Measurements from ENCODE around the gene ARL5C.
A peak's percentile ranks its signal among the peaks of the same experiment; 100 is the strongest.
"Not testable (repeated sequence)": the region's sequence is repeated elsewhere in the genome, so short reads cannot be mapped to it uniquely, and the experiment has no call there.

Gene ARL5C

GRCh38 chr17:39194089-39194984 is 28.4 kb upstream of the ARL5C start:
- no peak for DNase-seq

DNA sequence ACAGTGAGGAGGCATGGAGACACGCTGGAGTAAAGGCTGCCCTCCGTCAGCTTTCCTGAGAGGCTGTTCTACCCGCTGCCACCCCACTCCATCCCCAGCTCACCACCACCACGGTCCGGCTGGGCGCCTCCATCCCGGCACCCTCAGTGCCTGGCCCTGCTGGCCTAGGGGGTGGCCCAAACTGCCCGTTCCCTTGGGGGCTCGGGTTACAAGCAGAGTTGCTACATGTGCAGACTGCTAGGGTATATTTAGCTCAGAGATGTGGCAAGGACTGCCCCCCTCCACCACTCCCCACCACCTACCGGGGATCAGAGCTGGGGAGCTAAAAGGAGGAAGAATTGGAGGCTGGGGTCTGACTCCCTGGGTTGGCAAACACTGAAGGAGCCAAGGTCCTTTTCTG is 27.4 kb upstream of the ARL5C start:
- DNase-seq = no peak

GRCh38 chr17:39192901-39193300 is 26.9 kb upstream of the ARL5C start:
- no peak for DNase-seq

DNA sequence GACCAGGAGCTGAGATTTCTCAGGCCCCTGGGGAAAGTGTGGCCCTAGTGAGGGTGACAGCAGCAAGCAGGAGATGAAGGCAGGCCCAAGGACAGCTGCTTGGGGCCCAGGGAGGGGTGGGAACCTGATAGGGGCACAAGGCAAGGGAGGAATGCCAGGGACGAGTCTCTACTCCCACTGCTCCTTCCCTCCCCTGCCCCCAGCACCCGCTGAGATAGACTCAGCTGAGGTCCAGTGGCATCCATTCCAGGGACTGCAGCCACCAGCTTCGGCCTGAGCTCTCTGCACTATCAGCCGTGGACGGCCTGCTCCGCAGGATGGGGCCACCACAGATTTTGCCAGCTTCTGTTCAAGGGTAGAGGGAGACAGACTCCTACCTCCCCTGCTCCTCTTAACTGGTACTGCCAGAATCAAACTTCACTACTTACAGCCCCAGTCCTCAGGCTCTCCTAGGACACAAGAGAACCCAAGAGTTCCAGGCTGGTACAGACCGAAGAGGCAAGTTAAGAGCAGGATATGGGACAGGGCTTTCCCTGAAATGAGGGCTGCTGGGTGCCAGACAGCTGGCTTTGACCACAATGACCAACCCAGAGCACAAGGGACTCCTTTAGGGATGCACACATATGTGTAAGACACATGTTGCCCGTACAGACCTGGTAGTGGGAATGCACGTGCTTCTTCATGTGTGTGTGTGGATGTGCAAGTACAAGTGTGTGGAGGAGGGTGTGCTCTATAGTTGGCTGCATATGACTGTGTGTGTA is 26.0 kb upstream of the ARL5C start:
- DNase-seq = no peak

DNA sequence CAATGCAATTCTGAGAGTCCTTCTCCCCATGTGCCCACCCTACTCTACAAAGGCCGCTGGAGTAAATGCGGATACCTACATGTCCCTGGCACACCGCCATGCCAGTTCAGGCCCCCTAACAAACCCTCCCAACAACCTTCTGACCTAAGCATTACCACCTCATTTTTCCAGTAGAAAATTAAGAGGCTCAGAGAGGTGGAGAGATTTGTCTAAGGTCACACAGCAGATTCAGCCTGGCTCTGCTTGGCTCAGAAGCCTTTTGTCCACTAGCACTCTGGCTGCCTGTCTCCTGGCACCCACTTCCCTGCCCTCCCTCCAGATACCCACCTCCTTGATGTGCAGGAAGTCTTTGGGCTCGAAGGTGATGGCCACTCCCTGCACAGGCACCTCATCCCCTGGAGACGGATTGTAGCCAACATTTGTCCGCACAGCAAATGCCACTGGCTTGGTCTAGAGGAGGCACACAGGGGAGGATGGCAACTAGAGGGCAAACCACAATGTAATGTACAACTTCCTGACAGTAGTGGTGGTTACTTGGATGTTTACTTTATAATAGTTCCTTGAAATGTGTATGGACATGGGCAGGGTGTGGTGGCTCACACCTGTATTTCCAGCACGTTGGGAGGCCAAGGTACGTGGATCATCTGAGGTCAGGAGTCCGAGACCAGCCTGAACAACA is 21.3 kb upstream of the ARL5C start:
- no peak for DNase-seq

DNA sequence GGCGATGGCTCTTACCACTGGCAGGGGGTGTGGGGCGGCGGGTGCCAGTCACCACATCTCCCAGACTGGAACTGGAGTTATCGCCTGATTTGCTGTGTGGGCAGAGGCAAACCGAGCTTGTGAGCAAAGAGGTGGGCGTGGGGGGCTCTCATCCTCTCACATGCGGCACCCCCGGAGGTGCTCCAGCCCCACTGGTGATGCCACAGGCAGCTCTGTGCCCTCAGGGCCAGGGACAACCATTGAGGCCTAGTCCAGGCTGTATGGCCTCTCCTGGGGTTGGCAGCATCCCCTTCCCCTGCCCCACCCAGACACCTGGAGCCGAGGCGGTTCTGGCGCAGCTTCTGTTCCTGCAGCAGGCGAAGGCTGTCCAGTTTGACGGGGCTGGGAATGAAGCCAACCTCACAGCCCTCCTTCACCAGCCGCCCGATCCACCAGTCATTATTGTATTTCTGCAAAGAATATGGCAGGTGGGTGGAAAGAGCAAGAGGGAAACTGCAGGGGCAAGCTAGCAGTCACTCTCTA is 20.6 kb upstream of the ARL5C start:
- DNase-seq = no peak

- DNase-seq = no peak
Observed at GRCh38 chr17:39183720-39184119, 17.8 kb upstream of the ARL5C start.

GRCh38 chr17:39183045-39183444 is 17.1 kb upstream of the ARL5C start:
- no peak for DNase-seq

GRCh38 chr17:39181303-39181702 is 15.3 kb upstream of the ARL5C start:
- DNase-seq = no peak

DNA sequence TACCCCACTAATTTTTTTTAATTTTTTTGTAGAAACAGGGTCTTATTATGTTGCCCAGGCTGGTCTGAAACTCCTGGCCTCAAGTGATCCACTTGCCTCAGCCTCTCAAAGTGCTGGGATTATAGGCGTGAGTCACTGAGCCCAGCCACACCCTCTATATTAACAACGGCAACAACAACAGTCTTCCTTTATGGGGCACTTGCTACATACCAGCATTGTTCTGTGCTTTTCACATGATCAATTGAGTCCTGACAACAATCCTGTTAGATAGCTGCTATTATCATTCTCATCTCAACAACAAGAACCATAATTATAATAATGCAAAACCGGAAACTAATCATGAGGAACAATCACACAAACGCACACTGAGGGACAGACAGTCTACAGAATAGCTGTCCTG is 12.6 kb upstream of the ARL5C start:
- DNase-seq = no peak

DNA sequence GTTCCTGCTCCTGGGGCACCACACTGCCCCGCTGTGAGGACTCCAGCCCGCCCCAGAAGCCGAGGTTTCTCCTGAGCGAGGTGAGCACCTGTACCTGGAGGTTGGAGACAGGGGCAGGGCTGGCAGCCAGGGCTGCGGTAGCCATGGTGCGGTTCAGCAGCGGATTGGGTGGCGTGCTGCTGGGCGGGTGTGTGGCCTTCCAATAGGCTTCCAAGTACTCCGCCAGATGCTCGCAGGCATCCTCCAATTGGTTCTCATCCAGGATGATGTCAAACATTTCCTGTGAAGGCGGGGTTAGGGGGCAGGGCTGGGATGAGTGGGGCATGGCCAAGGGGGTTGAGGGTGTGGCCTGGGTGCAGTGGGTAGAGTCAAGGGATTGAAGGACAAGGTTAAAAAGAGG is 11.3 kb upstream of the ARL5C start:
- no peak for DNase-seq

DNA sequence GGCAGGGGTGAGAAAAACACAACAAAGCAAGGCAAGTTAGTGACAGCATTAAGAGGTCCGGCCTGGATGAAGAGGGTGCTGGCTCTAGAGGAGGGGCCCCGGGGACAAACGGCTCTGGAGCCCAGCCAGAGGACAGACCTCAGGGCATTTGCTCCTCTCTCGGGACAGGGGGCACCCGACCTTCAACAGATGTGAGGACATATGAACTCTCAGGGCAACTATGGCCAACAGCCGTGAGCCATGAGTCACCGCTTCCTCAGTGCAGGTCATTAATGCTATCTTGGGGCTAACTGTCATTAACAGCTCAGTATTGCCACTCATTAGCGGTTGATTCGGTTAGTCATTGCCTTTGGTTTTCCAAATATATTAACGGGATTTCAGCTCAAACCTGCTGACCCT is 9.7 kb upstream of the ARL5C start:
- no peak for DNase-seq

GRCh38 chr17:39174920-39175694 is 9.1 kb upstream of the ARL5C start:
- peak; percentile 92 for DNase-seq

- no peak for DNase-seq
Observed at GRCh38 chr17:39173526-39174274, 7.7 kb upstream of the ARL5C start.

- no peak for DNase-seq
Observed at GRCh38 chr17:39173080-39173479, 7.1 kb upstream of the ARL5C start.

DNA sequence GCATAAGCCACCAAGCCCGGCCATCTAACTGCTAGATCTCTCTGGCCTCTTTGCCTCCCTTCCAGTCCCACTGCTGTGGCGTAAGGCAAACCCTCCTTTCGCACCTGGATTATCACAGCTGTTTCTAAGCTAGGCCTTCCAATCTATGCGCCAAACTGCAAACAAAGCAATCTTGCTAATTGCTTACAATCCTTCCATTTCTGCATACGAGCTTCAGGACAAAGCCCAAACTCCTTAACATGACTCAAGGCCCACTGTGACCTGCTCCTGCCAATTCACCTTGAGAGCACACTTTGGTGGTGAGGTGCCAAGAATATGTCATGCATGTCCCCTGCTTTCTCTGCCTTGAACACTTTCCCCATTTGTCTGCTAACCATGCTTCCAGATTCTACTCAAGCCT is 6.0 kb upstream of the ARL5C start:
- DNase-seq = no peak

GRCh38 chr17:39170558-39170957 is 4.6 kb upstream of the ARL5C start:
- no peak for DNase-seq

- DNase-seq = no peak
Observed at GRCh38 chr17:39170109-39170508, 4.1 kb upstream of the ARL5C start.

- no peak for DNase-seq
Observed at GRCh38 chr17:39169518-39169917, 3.6 kb upstream of the ARL5C start.

DNA sequence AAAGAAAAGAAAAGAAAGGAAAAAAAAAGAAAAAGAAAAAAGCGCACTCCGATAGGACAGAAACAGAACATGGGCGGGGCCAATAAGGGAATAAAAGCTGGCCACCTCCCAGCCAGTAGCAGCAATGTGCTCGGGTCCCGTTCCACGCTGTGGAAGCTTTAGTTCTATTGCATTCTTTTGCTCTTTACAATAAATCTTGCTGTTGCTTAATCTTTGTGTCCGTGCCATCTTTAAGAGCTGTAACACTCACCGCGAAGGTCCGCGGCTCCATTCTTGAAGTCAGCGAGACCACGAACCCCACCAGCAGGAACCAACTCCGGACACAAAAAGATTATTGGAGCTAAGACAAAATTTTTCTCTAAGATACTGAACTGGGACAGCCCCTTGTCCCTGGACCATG is 3.1 kb upstream of the ARL5C start:
- DNase-seq = no peak

DNA sequence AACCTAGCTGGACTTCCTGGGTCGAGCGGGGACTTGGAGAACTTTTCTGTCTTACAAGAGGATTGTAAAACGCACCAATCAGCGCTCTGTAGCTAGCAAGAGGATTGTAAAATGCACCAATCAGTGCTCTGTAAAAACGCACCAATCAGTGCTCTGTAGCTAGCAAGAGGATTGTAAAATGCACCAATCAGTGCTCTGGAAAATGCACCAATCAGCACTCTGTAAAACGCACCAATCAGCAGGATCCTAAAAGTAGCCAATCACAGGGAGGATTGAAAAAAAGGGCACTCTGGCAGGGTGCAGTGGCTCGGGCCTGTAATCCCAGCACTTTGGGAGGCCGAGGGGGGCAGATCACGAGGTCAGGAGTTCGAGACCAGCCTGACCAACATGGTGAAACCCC is 2.5 kb upstream of the ARL5C start:
- DNase-seq = not testable (repeated sequence)

DNA sequence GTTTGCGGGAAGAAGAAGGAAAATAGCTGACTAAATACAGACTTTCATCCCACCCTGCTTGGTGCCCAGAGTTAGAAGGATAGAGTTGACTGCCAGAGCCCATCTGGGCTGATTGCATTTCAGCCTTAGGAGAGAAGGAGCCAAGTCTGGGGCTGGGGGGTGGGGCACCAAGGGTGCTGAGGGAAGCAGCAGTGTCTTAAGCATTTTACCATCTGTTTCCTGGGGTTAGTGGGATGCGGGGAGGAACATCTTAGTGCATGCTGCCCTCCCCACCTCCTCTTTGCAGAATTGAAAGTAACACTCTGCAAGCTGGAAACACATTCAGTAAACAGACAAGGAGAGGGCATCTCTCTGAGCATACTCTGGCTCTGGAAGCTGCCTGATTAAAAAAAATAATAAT is 1.5 kb upstream of the ARL5C start:
- DNase-seq = no peak

Measured in activated effector memory CD4-positive, alpha-beta T cell treated with anti-CD3 and anti-CD28 coated beads, Interleukin-2, amount 50 U/mL, for 16 hours (primary cell).